ENCODE measurements around the gene EGLN1.
A peak's percentile ranks its signal among the peaks of the same experiment; 100 is the strongest.
"Not testable (repeated sequence)": the region's sequence is repeated elsewhere in the genome, so short reads cannot be mapped to it uniquely, and the experiment has no call there.

EGLN1 gene

GRCh38 chr1:231421971-231422797 is at the start of gene EGLN1:
Gene EGLN1, minus strand, starts transcription at chr1:231422287. Its CDS starts 399 bp downstream, at chr1:231421888.
- peak; percentile 71 for DNase-seq

DNA sequence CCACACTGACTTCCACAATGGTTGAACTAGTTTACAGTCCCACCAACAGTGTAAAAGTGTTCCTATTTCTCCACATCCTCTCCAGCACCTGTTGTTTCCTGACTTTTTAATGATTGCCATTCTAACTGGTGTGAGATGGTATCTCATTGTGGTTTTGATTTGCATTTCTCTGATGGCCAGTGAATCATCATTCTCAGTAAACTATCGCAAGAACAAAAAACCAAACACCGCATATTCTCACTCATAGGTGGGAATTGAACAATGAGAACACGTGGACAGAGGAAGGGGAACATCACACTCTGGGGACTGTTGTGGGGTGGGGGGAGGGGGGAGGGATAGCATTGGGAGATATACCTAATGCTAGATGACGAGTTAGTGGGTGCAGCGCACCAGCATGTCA is 49.4 kb upstream of the EGLN1 start:
- not testable (repeated sequence) for DNase-seq

DNA sequence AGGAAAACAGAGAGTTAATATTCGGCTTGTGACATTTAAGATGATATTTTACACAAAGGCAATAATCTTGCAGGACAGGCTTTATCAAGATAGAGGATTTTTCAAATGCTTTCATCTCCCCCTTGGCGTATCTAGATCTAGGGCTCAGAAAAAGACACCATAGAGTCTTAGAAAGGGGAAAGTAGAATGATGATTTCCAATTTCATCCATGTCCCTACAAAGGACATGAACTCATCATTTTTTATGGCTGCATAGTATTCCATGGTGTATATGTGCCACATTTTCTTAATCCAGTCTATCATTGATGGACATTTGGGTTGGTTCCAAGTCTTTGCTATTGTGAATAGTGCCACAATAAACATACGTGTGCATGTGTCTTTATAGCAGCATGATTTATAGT is 48.9 kb upstream of the EGLN1 start:
- DNase-seq, result not testable (repeated sequence)

DNA sequence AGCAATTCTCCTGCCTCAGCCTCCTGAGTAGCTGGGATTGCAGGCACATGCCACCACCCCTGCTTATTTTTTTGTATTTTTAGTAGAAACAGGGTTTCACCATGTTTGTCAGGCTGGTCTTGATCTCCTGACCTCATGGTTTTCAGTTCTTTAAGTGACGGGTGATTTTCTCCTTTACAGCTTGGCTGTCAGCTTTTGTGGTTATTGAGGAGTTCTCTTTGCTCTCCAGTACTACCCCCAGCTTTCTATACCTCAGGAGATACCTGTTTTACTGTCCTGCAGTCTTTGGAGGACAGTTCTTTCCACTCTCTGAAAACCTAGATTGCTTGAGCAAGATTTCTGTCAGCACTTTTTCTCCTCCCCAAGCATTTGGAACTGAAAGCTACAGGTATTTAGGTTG is 45.9 kb upstream of the EGLN1 start:
- DNase-seq, result no peak

DNA sequence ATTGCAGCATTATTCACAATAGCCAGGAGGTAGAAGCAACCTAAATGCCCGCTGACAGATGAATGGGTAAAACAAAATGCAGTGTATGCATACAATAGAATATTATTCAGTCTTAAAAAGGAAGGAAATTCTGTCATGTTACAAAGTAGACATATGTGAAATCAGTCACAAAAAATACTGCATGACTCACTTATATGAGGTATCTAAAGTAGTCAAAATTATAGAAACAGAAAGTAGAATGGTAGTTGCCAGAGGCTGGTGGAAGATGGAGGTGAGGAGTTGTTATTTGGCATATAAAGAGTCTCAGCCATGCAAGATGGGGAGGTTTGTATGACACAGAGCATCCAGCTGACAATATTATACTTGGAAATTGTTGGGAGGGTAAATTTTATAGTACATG is 43.0 kb upstream of the EGLN1 start:
- no peak for DNase-seq

DNA sequence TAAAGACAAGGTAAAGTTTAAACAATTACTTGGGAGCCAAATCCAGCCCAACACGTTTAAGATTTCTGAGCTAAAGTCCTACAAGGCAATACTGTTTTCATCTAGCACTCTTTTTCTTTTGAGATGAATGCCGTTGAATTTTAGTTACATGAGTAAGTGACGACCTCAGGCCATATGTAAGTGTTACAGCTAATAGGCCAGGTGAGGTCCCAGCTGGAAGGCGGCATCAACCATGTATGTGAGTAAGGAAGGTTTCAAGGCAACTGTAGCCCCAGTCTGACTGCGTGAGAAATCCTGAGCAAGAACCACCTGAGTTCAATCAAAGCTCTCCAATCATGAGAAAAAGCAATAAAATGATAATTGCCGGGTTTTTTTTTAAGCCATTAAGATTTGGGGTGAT is 41.5 kb upstream of the EGLN1 start:
- no peak for DNase-seq

DNA sequence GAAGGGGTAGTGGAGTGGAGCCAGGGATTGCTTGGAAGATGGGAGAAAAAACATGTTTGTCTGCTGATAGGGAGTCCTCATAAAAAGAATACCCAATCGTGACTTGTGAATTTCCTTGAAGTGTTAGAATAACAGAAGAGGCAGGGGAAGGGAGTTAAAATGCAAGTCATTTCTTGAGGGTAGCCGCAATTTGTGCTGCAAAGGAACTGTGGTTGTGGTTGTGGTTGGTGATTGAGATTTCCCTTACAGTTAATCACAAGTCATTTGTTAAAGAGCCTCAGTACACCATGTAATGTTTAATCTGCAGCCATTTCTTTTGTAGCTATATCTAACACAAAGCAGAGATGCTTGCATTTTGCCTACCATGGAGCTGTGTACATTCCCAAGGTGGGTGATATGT is 38.5 kb upstream of the EGLN1 start:
- peak; percentile 14 for DNase-seq

GRCh38 chr1:231459438-231459837 is 37.4 kb upstream of the EGLN1 start:
- DNase-seq, result not testable (repeated sequence)

- DNase-seq, result not testable (repeated sequence)
These were observed 35.9 kb upstream of the EGLN1 start for GRCh38 chr1:231457956-231458355.

- not testable (repeated sequence) for DNase-seq
These were observed 32.0 kb upstream of the EGLN1 start for GRCh38 chr1:231454133-231454532.

DNA sequence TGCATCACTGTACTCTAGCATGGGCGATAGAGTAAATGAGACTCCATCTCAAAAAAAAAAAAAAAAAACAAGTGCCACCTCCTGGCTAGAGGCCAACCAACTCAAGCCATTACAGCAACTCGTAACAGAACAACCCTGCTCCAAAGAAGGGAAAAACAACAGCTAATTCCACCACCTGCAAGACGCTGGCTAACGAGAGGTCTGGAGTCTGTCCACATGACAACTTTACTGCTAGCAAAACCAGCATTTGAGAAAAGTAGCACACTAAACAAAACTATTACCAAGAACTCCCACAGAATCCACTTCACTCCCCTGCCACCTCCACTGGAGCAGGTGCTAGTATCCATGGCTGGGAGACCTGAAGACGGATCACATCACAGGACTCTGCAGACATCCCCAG is 24.1 kb upstream of the EGLN1 start:
- no peak for DNase-seq

GRCh38 chr1:231444059-231444458 is 22.0 kb upstream of the EGLN1 start:
- no peak for DNase-seq

DNA sequence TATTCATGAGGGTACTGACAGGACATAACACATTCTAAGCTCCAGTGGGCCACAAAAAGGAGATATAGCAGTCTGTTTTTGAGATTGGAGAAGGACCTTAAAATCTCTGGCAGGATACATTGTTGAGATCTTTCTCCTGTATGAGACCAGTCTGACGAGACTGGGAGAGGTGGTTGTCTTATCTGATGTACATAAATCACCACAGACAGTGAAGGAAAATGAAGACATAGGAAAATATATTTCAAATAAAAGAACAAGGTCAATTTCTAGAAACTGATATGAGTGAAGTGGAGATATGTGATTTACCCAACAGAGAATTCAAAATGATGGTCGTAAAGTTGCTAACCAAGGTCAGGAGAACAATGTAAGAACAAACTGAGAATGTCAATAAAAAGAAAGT is 21.3 kb upstream of the EGLN1 start:
- no peak for DNase-seq

GRCh38 chr1:231442735-231443134 is 20.6 kb upstream of the EGLN1 start:
- DNase-seq, result no peak

DNA sequence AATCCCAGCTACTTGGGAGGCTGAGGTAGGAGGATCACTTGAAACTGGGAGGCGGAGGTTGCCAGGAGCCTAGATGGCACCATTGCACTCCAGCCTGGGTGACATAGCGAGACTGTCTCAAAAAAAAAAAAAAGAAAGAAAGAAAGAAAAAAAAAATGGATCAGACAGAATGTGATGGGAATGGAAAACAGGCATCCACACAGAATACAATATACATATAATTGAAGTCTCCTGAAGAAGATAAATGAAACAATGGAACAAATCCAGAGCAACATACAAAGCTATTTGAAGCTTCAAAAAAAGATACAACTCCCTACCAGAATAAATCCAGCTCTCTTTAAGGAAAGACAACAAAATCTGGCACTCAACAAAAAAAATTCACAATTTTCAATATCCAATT is 10.9 kb upstream of the EGLN1 start:
- DNase-seq, result no peak

GRCh38 chr1:231431665-231432415 is 9.8 kb upstream of the EGLN1 start:
- DNase-seq, result no peak

GRCh38 chr1:231430678-231431352 is 8.7 kb upstream of the EGLN1 start:
- not testable (repeated sequence) for DNase-seq

GRCh38 chr1:231428377-231428776 is 6.3 kb upstream of the EGLN1 start:
- no peak for DNase-seq

DNA sequence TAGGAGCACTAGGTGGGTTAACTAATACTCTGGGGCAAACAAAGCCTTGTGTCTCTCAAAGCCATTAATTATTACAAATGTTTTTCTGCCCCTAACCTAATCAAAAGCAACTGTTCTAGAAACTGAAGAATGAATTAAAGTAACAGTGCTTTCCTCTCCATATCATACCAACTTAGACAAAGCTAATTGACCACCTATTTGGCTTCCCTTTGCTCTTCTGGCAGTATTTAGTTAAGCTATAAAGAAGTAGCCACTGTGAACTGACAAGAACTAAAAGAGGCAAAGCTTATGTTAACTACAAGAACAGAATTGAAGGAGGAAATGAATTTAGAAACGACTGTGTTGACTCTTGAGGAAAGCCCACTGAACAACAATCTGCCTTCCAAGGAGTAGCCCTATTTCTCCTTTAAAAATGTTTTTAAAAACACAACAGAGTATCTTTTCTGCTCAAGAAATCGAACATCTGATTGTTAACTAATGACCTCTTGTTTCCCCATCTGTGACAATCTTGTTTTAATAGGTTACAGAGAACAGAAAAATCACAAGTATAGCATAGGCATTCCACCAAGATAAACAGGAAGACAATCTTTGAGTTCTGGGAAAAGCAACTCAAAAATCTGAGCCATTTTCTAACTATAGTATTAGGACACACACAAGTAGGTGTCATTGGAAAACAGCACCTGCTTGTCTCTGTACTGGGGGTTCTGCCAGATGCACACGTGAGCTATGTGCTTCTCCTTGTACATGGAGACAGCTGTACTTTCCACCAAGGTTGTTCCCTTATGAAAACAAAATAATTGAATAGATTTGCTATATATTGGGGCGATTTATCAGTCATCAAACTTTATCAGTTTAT is 3.1 kb upstream of the EGLN1 start:
- no peak for DNase-seq

DNA sequence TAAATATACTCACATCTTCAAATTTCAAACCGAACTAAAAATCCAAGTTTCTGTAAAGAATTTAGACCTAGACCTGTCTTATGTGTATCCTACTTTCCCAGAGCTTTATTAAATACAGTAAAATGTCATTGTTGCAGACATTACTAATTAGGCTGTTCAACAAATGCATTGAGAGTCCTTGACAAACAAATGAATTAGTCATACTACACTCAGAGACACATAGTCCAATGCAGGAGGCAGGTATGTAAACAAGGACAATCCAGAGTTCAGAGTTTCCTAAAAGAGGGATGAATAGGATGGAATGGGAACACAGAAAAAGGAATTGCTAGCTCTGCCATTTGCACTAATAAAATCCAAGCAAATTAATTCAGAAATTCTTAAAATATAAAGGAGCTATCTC is 1.6 kb upstream of the EGLN1 start:
- DNase-seq, result no peak

- DNase-seq, result no peak
These were observed 767 bp upstream of the EGLN1 start for GRCh38 chr1:231422798-231423309.

DNA sequence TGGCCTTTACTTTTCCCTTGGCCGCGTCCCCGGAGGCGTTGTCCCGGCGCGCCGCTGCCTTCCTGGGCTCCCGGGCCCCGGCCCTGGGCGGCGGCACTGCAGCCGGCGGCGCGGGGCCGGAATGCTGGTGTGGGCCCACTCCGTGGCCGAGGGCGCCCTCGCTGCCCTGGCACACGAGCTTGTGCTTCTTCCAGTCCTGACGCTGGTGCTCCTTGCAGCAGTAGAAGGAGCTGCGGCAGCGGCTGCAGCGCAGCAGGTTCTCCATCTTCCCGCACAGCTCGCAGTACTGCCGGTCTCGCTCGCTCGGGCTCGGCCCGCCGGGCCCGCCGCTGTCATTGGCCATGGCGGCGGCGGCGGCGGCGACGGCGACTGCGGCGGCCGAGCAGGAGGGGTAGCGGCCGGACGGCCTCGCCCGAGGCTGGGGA is 529 bp downstream of the EGLN1 start:
- DNase-seq, result peak; percentile 29
